ENCODE measurements around the gene PTPRS.

PTPRS gene

GRCh38 chr19:5355076-5355475 is 14.5 kb upstream of the PTPRS start:
- no peak for DNase-seq (ENCODE audit: low read depth)

GRCh38 chr19:5354403-5354802 is 13.8 kb upstream of the PTPRS start:
- no peak for DNase-seq (ENCODE audit: low read depth)

- DNase-seq (ENCODE audit: low read depth) = no peak
Observed at GRCh38 chr19:5352229-5352763, 11.7 kb upstream of the PTPRS start.

GRCh38 chr19:5351731-5352228 is 11.2 kb upstream of the PTPRS start:
- DNase-seq (ENCODE audit: low read depth) = no peak

GRCh38 chr19:5349041-5349440 is 8.4 kb upstream of the PTPRS start:
- no peak for DNase-seq (ENCODE audit: low read depth)

- no peak for DNase-seq (ENCODE audit: low read depth)
Observed at GRCh38 chr19:5345895-5346386, 5.3 kb upstream of the PTPRS start.

GRCh38 chr19:5343848-5344247 is 3.2 kb upstream of the PTPRS start:
- DNase-seq (ENCODE audit: low read depth) = peak; percentile 71

- DNase-seq (ENCODE audit: low read depth) = no peak
Observed at GRCh38 chr19:5342573-5343201, 2.1 kb upstream of the PTPRS start.

- DNase-seq (ENCODE audit: low read depth) = no peak
Observed at GRCh38 chr19:5341981-5342380, 1.4 kb upstream of the PTPRS start.

- no peak for DNase-seq (ENCODE audit: low read depth)
Observed at GRCh38 chr19:5341448-5341820, 822 bp upstream of the PTPRS start.

GRCh38 chr19:5339950-5340636 is 519 bp downstream of the PTPRS start:
- DNase-seq (ENCODE audit: low read depth) = no peak

- DNase-seq (ENCODE audit: low read depth) = no peak
Observed at GRCh38 chr19:5339198-5339949, 1.2 kb downstream of the PTPRS start.

- DNase-seq (ENCODE audit: low read depth) = no peak
Observed at GRCh38 chr19:5338656-5339197, 1.9 kb downstream of the PTPRS start.

- no peak for DNase-seq (ENCODE audit: low read depth)
Observed at GRCh38 chr19:5337708-5338655, 2.6 kb downstream of the PTPRS start.

GRCh38 chr19:5337126-5337525 is 3.5 kb downstream of the PTPRS start:
- DNase-seq (ENCODE audit: low read depth) = no peak

- no peak for DNase-seq (ENCODE audit: low read depth)
Observed at GRCh38 chr19:5336195-5336965, 4.2 kb downstream of the PTPRS start.

GRCh38 chr19:5335593-5335992 is 5.0 kb downstream of the PTPRS start:
- DNase-seq (ENCODE audit: low read depth) = no peak

- no peak for DNase-seq (ENCODE audit: low read depth)
Observed at GRCh38 chr19:5334824-5335500, 5.7 kb downstream of the PTPRS start.

- no peak for DNase-seq (ENCODE audit: low read depth)
Observed at GRCh38 chr19:5334366-5334739, 6.3 kb downstream of the PTPRS start.
